C4-2B (cell line): ENCODE results near the gene GOLGB1.
"Not testable (repeated sequence)": the region's sequence is repeated elsewhere in the genome, so short reads cannot be mapped to it uniquely, and the experiment has no call there.

Experiments
- H3K27ac ChIP-seq: fragments of 450-650 bp; 2 replicates; pipeline ENCODE4 v1.5.1; 2017
- CTCF ChIP-seq: fragments of 450-650 bp; conservative IDR thresholded peaks from 2 replicates; pipeline ENCODE4 v1.5.1; 2017; ENCODE audit warnings: mild to moderate bottlenecking
- ZFX ChIP-seq: fragments of 450-650 bp; IDR thresholded peaks from 2 replicates; pipeline ENCODE4 v1.6.1; 2017

GOLGB1 gene

GRCh38 chr3:121757087-121757811 lies 7.7 kb upstream of the GOLGB1 start:
- H3K27ac ChIP-seq = no peak overlapping the region
- no peak for TF ChIP-seq ZFX
- TF ChIP-seq CTCF = no peak

GRCh38 chr3:121752772-121753171 lies 3.2 kb upstream of the GOLGB1 start:
- TF ChIP-seq ZFX (no peak), CTCF (no peak)
- no peak overlapping the region for H3K27ac ChIP-seq

GRCh38 chr3:121752261-121752660 lies 2.7 kb upstream of the GOLGB1 start:
- H3K27ac ChIP-seq = no peak overlapping the region
- TF ChIP-seq CTCF = no peak

GRCh38 chr3:121750087-121750415 lies 510 bp upstream of the GOLGB1 start:
- H3K27ac ChIP-seq = peak overlapping the region; percentile 90
- TF ChIP-seq ZFX (no peak), CTCF (no peak)

- TF ChIP-seq ZFX (no peak), CTCF (no peak)
- peak overlapping the region; percentile 90 for H3K27ac ChIP-seq
These were observed 763 bp downstream of the GOLGB1 start for GRCh38 chr3:121748680-121749275.

GRCh38 chr3:121747976-121748375 lies 1.6 kb downstream of the GOLGB1 start:
- TF ChIP-seq CTCF = no peak
- no peak for TF ChIP-seq ZFX
- no peak overlapping the region for H3K27ac ChIP-seq

- not testable (repeated sequence) for H3K27ac ChIP-seq
These were observed 6.4 kb downstream of the GOLGB1 start for GRCh38 chr3:121743106-121743505.

- TF ChIP-seq ZFX (no peak), CTCF (no peak)
- no peak overlapping the region for H3K27ac ChIP-seq
These were observed 8.6 kb downstream of the GOLGB1 start for GRCh38 chr3:121740896-121741295.
